ENCODE data around the gene ADGRD1. TPM values are rescaled to one million over a fixed set of nuclear protein-coding genes. Genes with fewer than 3 reads are reported as not detected.

Gene ADGRD1
- total and polyA plus RNA-seq, 2 of the 8 experiments (the other 6 are each of a cell fraction or from before 2014, with no cell fraction given), result 0.36 to 0.48 TPM

- FAIRE-seq, result no peak
- no peak overlapping the region for H2AK5ac ChIP-seq (ENCODE audit: low read depth, low read length)
- H3K9ac ChIP-seq (replicated peaks in 1 of 4; ENCODE audit: extremely low read depth in 1 of 4, low read depth in 3 of 4, low read length in 3 of 4), result no peak overlapping the region
- H3K9me3 ChIP-seq (ENCODE audit: insufficient read depth in 2 of 2, low read depth in 1 of 2, low read length in 1 of 2), result no peaks in the 10 kb centered on the region
- no peak overlapping the region for H2BK15ac ChIP-seq (ENCODE audit: low read length)
- no peak overlapping the region for H2BK120ac ChIP-seq (replicated peaks; ENCODE audit: low read depth, low read length)
- DNase-seq (ENCODE audit: low read depth in 1 of 2, low spot score in 2 of 2), result no peak
- H3K79me2 ChIP-seq (ENCODE audit: control insufficient read depth in 1 of 2, insufficient read depth in 2 of 2, low read length in 2 of 2), result no peaks in the 10 kb centered on the region
- no peak overlapping the region for H2BK12ac ChIP-seq (ENCODE audit: low read depth, low read length)
- no peak overlapping the region for H3K4me2 ChIP-seq (ENCODE audit: insufficient read depth in 1 of 2, low read depth in 2 of 2, low read length in 2 of 2)
- ChIA-PET POLR2A (ENCODE audit: partially characterized antibody) (no interaction called here), CTCF (ENCODE audit: partially characterized antibody) (interaction anchor here (1.7 kb wide), 1 partner anchor 60 kb away, joined by 3 read pairs; no protein-coding TSS in a partner anchor)
- peaks cover 0 to 1% of the 10 kb centered on the region in 2 experiments for H4K20me1 ChIP-seq (replicated peaks in 1 of 2; ENCODE audit: control insufficient read depth in 1 of 2, insufficient read depth in 2 of 2, low read length in 2 of 2)
- no peaks in the 10 kb centered on the region for H3K27me3 ChIP-seq (replicated peaks in 1 of 4; ENCODE audit: control insufficient read depth in 3 of 4, extremely low read depth in 1 of 4, insufficient read depth in 3 of 4, low read length in 3 of 4)
- H3K18ac ChIP-seq (ENCODE audit: extremely low read depth, low read length), result no peak overlapping the region
- H3K4me1 ChIP-seq (replicated peaks in 1 of 4; ENCODE audit: control insufficient read depth in 3 of 4, insufficient read depth in 4 of 4, low read length in 3 of 4), result no peaks in the 10 kb centered on the region; a peak in 1 of 7 replicates
- no peak overlapping the region for H4K91ac ChIP-seq (replicated peaks; ENCODE audit: insufficient read length, low read length)
- H3K4me3 ChIP-seq (ENCODE audit: extremely low read depth in 1 of 4, insufficient read depth in 2 of 4, low read depth in 3 of 4, low read length in 4 of 4), result no peak overlapping the region
- no peak overlapping the region for H2BK5ac ChIP-seq (ENCODE audit: low read depth, low read length)
- no peak overlapping the region for H2AFZ ChIP-seq (ENCODE audit: low read length)
- H3K23me2 ChIP-seq (ENCODE audit: low read depth, low read length), result no peaks in the 10 kb centered on the region
- no peak overlapping the region for H3K23ac ChIP-seq (ENCODE audit: insufficient read length)
- H3K14ac ChIP-seq (ENCODE audit: insufficient read length), result no peak overlapping the region
- no peak overlapping the region for H4K5ac ChIP-seq (ENCODE audit: insufficient read length, low read depth, low read length)
- no peak overlapping the region for H3K56ac ChIP-seq (replicated peaks; ENCODE audit: insufficient read length, low read depth, low read length)
- no peak overlapping the region for H3K27ac ChIP-seq (ENCODE audit: low read depth, low read length)
- no peak overlapping the region for H2BK20ac ChIP-seq (ENCODE audit: low read length)
- H3K79me1 ChIP-seq (ENCODE audit: low read depth, low read length), result no peaks in the 10 kb centered on the region
- WGBS, 2 experiments (ENCODE audit: extremely low coverage in 1 of 2, insufficient coverage in 1 of 2, insufficient read length in 1 of 2, insufficient replicate concordance in 2 of 2, low coverage in 1 of 2, low lambda C conversion rate in 2 of 2, missing lambda C conversion rate in 1 of 2), result 88% methylated on average over 12 of the region's 13 CpGs; no CpG with 5 or more reads in 1 of the 2 experiments
- no peaks in the 10 kb centered on the region for H3K36me3 ChIP-seq (ENCODE audit: control insufficient read depth in 2 of 4, insufficient read depth in 4 of 4, low read length in 3 of 4)
- H3K4ac ChIP-seq (replicated peaks; ENCODE audit: insufficient read length, low read depth, low read length), result no peak overlapping the region
- H4K8ac ChIP-seq (ENCODE audit: extremely low read depth, insufficient read depth, low read length), result no peak overlapping the region
- TF ChIP-seq TCF12 (IDR thresholded peaks at IDR 0.05; ENCODE audit: low read depth, low read length) (no peak), SIN3A (conservative IDR thresholded peaks at IDR 0.05 in 1 of 2, IDR thresholded peaks at IDR 0.05 in 1 of 2; ENCODE audit: low read depth in 1 of 2, low read length in 2 of 2) (no peak), BACH1 (IDR thresholded peaks at IDR 0.05; ENCODE audit: low read length) (no peak), RAD21 (IDR thresholded peaks at IDR 0.05 in 1 of 2, conservative IDR thresholded peaks at IDR 0.05 in 1 of 2; ENCODE audit: low read depth in 2 of 2, low read length in 2 of 2) (no peak), KDM5A (IDR thresholded peaks at IDR 0.05; ENCODE audit: low read length) (no peak), CEBPB (IDR thresholded peaks at IDR 0.05; ENCODE audit: low read depth, low read length) (no peak), ZNF274 (IDR thresholded peaks at IDR 0.05; ENCODE audit: borderline replicate concordance, extremely low read depth, low read length) (no peak), ASH2L (IDR thresholded peaks at IDR 0.05; ENCODE audit: low read length) (no peak), SRF (IDR thresholded peaks at IDR 0.05; ENCODE audit: low read depth, low read length) (no peak), POLR2A (IDR thresholded peaks at IDR 0.05; ENCODE audit: control extremely low read depth in 1 of 2, low read depth in 2 of 2, low read length in 2 of 2) (no peak), RNF2 (IDR thresholded peaks at IDR 0.05; ENCODE audit: borderline replicate concordance, low read depth, low read length, missing control alignments, poor library complexity, severe bottlenecking) (no peak), SAP30 (IDR thresholded peaks at IDR 0.05; ENCODE audit: insufficient read depth, insufficient replicate concordance, low read length) (no peak), SIX5 (IDR thresholded peaks at IDR 0.05; ENCODE audit: low read depth, low read length) (no peak)
Measured at GRCh38 chr12:131045705-131046460, 92.2 kb downstream of the ADGRD1 start.

All from H1 (cell line).